HCT116 (cell line): Measurements from ENCODE around the gene NDRG3. TPM values are rescaled to one million over a fixed set of nuclear protein-coding genes. Genes with fewer than 3 reads are reported as not detected.

Source experiments
- ATAC-seq: fragments of 200-7000 bp; cut with Tn5 transposase; 2 replicates; pipeline ENCODE4 v1.9.1; 2020; ENCODE audit warnings: mild to moderate bottlenecking, moderate library complexity
- BruUV-seq: library from RNA; stranded (reverse); fragments of 400-500 nt; replicated peaks from 2 replicates; lab custom pipeline; 2021; lab: Mats Ljungman, UMichigan
- CTCF ChIA-PET: fragments of 300-600 bp; sonication (Branson Sonifier 250); formaldehyde crosslinking; loops from one replicate; lab custom pipeline; 2021; ENCODE audit warnings: antibody characterized with exemption; lab: Charles Lee
- POLR2A ChIA-PET: fragments of 300-600, 350-600 bp; sonication (Branson Sonifier 250); formaldehyde crosslinking; loops from one replicate; lab custom pipeline; 2021; ENCODE audit warnings: antibody characterized with exemption; lab: Charles Lee
- RAD21 ChIA-PET, 2 experiments: fragments of 300-600 bp; sonication (Branson Sonifier 250); formaldehyde crosslinking; loops; one replicate each; lab custom pipeline; 2023; ENCODE audit warnings: low total read pairs in 2 of 2; ENCODE audit not compliant: uncharacterized antibody in 2 of 2, unreplicated experiment in 2 of 2, low non-redundant PET in 1 of 2; lab: Charles Lee
- DNase-seq: peaks from one replicate; pipeline ENCODE4 v3.0.0-alpha.2; 2010; ENCODE audit warnings: low read depth, low spot score
- H2AFZ ChIP-seq: fragments of 200-600 bp; shearing (Covaris generic), sonication (generic); 2 replicates; pipeline ENCODE4 v1.6.1; 2017; ENCODE audit warnings: low read depth, mixed run types, mixed read lengths, antibody characterized with exemption, low read length; ENCODE audit not compliant: poor library complexity, severe bottlenecking
- H3K27ac ChIP-seq: 2 replicates; pipeline ENCODE4 v1.5.1; 2012; ENCODE audit warnings: low read depth, low read length
- H3K27me3 ChIP-seq: fragments of 200-600 bp; sonication (generic); 2 replicates; pipeline ENCODE4 v1.6.1; 2016; ENCODE audit warnings: mixed run types, low read length, mixed read lengths; ENCODE audit not compliant: insufficient read depth
- H3K36me3 ChIP-seq, 2 experiments: fragments of 200-500 bp in 1 of 2; fragments of 200-600 bp in 1 of 2; sonication (Bioruptor generic) in 1 of 2; sonication (generic) in 1 of 2; 2 replicates each; pipeline versions ENCODE4 v1.5.1 to v1.6.1; 2014 to 2016; ENCODE audit warnings: low read length in 2 of 2, inconsistent platforms in 1 of 2, mixed read lengths in 1 of 2, mixed run types in 1 of 2; ENCODE audit not compliant: insufficient read depth in 2 of 2, control insufficient read depth in 1 of 2
- H3K4me1 ChIP-seq, 2 experiments: fragments of 200-600 bp in 1 of 2; sonication (generic) in 1 of 2; 2 replicates each; pipeline versions ENCODE4 v1.5.1 to v1.6.1; 2012 to 2017; ENCODE audit warnings: low read length in 2 of 2, inconsistent platforms in 1 of 2, mild to moderate bottlenecking in 1 of 2, mixed read lengths in 1 of 2, mixed run types in 1 of 2, moderate library complexity in 1 of 2; ENCODE audit not compliant: insufficient read depth in 2 of 2, control insufficient read depth in 1 of 2
- H3K4me2 ChIP-seq: fragments of 200-600 bp; sonication (generic); 2 replicates; pipeline ENCODE4 v1.6.1; 2017; ENCODE audit warnings: mixed run types, low read length, mixed read lengths
- H3K4me3 ChIP-seq, 2 experiments: fragments of 200-600 bp in 1 of 2; sonication (generic) in 1 of 2; replicated peaks in 1 of 2; 2 replicates each; pipeline ENCODE4 v1.5.1; 2011 to 2016; ENCODE audit warnings: low read length in 2 of 2, control low read depth in 1 of 2, low read depth in 1 of 2, mild to moderate bottlenecking in 1 of 2, mixed read lengths in 1 of 2, mixed run types in 1 of 2
- H3K79me2 ChIP-seq: fragments of 200-600 bp; sonication (generic); 2 replicates; pipeline ENCODE4 v1.6.1; 2017; ENCODE audit warnings: mild to moderate bottlenecking, mixed run types, low read length, moderate library complexity, mixed read lengths; ENCODE audit not compliant: insufficient read depth
- H3K9ac ChIP-seq: fragments of 200-600 bp; sonication (generic); 2 replicates; pipeline ENCODE4 v1.6.1; 2016; ENCODE audit warnings: low read length, mixed read lengths
- H3K9me2 ChIP-seq: fragments of 200-600 bp; sonication (generic), shearing (Covaris generic); 2 replicates; pipeline ENCODE4 v1.6.1; 2017; ENCODE audit warnings: mixed run types, mild to moderate bottlenecking, moderate library complexity; ENCODE audit not compliant: insufficient read depth
- H3K9me3 ChIP-seq, 2 experiments: fragments of 200-500 bp in 1 of 2; fragments of 200-600 bp in 1 of 2; sonication (Bioruptor generic) in 1 of 2; sonication (generic) in 1 of 2; 2 replicates each; pipeline ENCODE4 v1.6.1; 2014 to 2017; ENCODE audit warnings: low read length in 2 of 2, mixed read lengths in 2 of 2, inconsistent platforms in 1 of 2, low read depth in 1 of 2, mild to moderate bottlenecking in 1 of 2, mixed run types in 1 of 2, moderate library complexity in 1 of 2; ENCODE audit not compliant: control insufficient read depth in 1 of 2, insufficient read depth in 1 of 2
- H4K20me1 ChIP-seq: fragments of 200-600 bp; sonication (generic), shearing (Covaris generic); 2 replicates; pipeline ENCODE4 v1.6.1; 2017; ENCODE audit warnings: mixed run types, mild to moderate bottlenecking, moderate library complexity; ENCODE audit not compliant: insufficient read depth
- ATF3 ChIP-seq: IDR thresholded peaks from 2 replicates; pipeline ENCODE4 v1.6.1; 2012
- CEBPB ChIP-seq: IDR thresholded peaks from 2 replicates; pipeline ENCODE4 v1.6.1; 2012; ENCODE audit warnings: low read depth
- FOSL1 ChIP-seq: IDR thresholded peaks from 2 replicates; pipeline ENCODE4 v1.6.1; 2012; ENCODE audit warnings: low read depth
- MAX ChIP-seq: IDR thresholded peaks from 2 replicates; pipeline ENCODE4 v1.6.1; 2012
- RAD21 ChIP-seq: IDR thresholded peaks from 2 replicates; pipeline ENCODE4 v1.6.1; 2012; ENCODE audit warnings: low read depth, mild to moderate bottlenecking
- SIN3A ChIP-seq: IDR thresholded peaks from 2 replicates; pipeline ENCODE4 v1.6.1; 2012; ENCODE audit warnings: low read depth
- SP1 ChIP-seq: IDR thresholded peaks from 2 replicates; pipeline ENCODE4 v1.6.1; 2012; ENCODE audit warnings: low read depth
- SRF ChIP-seq: IDR thresholded peaks from 2 replicates; pipeline ENCODE4 v1.6.1; 2012; ENCODE audit warnings: low read depth
- TCF7L2 ChIP-seq: IDR thresholded peaks from 2 replicates; pipeline ENCODE4 v1.7.0; 2011; ENCODE audit warnings: borderline replicate concordance, inconsistent platforms; ENCODE audit not compliant: insufficient read depth, insufficient read length; ENCODE audit errors: extremely low read depth
- ZFX ChIP-seq: fragments of 450-650 bp; IDR thresholded peaks from 2 replicates; pipeline ENCODE4 v1.6.1; 2017
- ZNF274 ChIP-seq: fragments of 200-500 bp; sonication (Bioruptor generic); IDR thresholded peaks from 2 replicates; pipeline ENCODE4 v1.6.1; 2014; ENCODE audit warnings: mild to moderate bottlenecking, low read depth, low read length, inconsistent platforms
- intact Hi-C: fragments of 100-400 bp; cut with micrococcal nuclease; formaldehyde crosslinking; loops from 2 replicates; pipeline ENCODE4 v1.10.0; 2022
- total RNA-seq: library from RNA; stranded (reverse); gene quantifications from one replicate; pipeline ENCODE4 v1.2.1, GENCODE V29; 2021; ENCODE audit not compliant: unreplicated experiment

The NDRG3 gene
- total RNA-seq, 1 experiment from 2014 or later, result 29.3 TPM

GRCh38 chr20:36686504-36686903 is 59.4 kb downstream of the NDRG3 start:
- no TSS peak for BruUV-seq
- Histone ChIP-seq H4K20me1 (no peaks in the 10 kb centered on the region), H3K79me2 (no peaks in the 10 kb centered on the region), H3K4me3 (no peak overlapping the region), H3K27me3 (no peaks in the 10 kb centered on the region), H3K4me1 (no peaks in the 10 kb centered on the region), H3K9me3 (no peaks in the 10 kb centered on the region), H3K4me2 (no peak overlapping the region), H3K27ac (no peak overlapping the region), H2AFZ (no peak overlapping the region), H3K9ac (no peak overlapping the region), H3K9me2 (no peaks in the 10 kb centered on the region), H3K36me3 (no peaks in the 10 kb centered on the region; a peak in 1 of 4 replicates)
- ATAC-seq, result no peak
- intact Hi-C loops, result no loop called here
- DNase-seq, result no peak
- ChIA-PET CTCF (no interaction called here), RAD21 (no interaction called here), POLR2A (no interaction called here)
- TF ChIP-seq ZNF274, result no peak
- TF ChIP-seq FOSL1, result no peak
- no peak for TF ChIP-seq TCF7L2
- no peak for TF ChIP-seq CEBPB
- no peak for TF ChIP-seq SIN3A
- TF ChIP-seq RAD21, result no peak
- TF ChIP-seq ATF3, result no peak
- TF ChIP-seq MAX, result no peak

- no peak overlapping the region for H3K9ac ChIP-seq
- no peaks in the 10 kb centered on the region for H3K9me2 ChIP-seq
- H3K9me3 ChIP-seq, result no peaks in the 10 kb centered on the region
- POLR2A ChIA-PET, result no interaction called here
- no peak overlapping the region for H3K27ac ChIP-seq
- intact Hi-C loops, result no loop called here
- no TSS peak for BruUV-seq
- H3K27me3 ChIP-seq, result no peaks in the 10 kb centered on the region
- H4K20me1 ChIP-seq, result no peaks in the 10 kb centered on the region
- no peaks in the 10 kb centered on the region for H3K4me1 ChIP-seq
- H3K36me3 ChIP-seq, result peaks cover 4% of the 10 kb centered on the region in 2 experiments; a peak in 1 of 4 replicates
- DNase-seq (no peak), ATAC-seq (no peak)
- no peaks in the 10 kb centered on the region for H3K79me2 ChIP-seq
- no peak overlapping the region for H2AFZ ChIP-seq
- TF ChIP-seq SP1 (no peak), SRF (no peak), SIN3A (no peak), MAX (no peak), ZFX (no peak)
- no peak overlapping the region for H3K4me3 ChIP-seq
- H3K4me2 ChIP-seq, result no peak overlapping the region
- CTCF ChIA-PET, result no interaction called here
- RAD21 ChIA-PET, result no interaction called here
These were observed 61.1 kb downstream of the NDRG3 start for GRCh38 chr20:36684747-36685146.
